CD4-positive, alpha-beta T cell treated with Interleukin-15 for 4 hours (primary cell): ENCODE results near the gene GNRH2.
"Not testable (repeated sequence)": the region's sequence is repeated elsewhere in the genome, so short reads cannot be mapped to it uniquely, and the experiment has no call there.

Experiments
- DNase-seq: peaks from one replicate; pipeline ENCODE4 v3.0.0-alpha.2; 2020; ENCODE audit warnings: low spot score

GNRH2 gene

DNA sequence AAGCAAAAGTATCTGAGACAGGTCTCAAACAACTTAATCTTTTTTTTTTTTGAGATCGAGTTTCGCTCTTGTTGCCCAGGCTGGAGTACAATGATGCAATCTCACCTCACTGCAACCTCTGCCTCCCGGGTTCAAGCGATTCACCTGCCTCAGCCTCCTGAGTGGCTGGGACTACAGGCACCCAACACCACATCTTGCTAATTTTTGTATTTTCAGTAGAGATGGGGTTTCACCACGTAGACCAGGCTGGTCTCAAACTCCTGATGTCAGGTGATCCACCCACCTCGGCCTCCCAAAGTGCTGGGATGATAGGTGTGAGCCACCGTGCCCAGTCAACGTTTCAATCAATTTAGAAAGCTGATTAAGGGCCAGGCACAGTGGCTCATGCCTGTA is 29.8 kb downstream of the GNRH2 start:
- DNase-seq = not testable (repeated sequence)

- no peak for DNase-seq
Measured at GRCh38 chr20:3074812-3075211, 31.4 kb downstream of the GNRH2 start.

GRCh38 chr20:3075315-3075714 is 31.9 kb downstream of the GNRH2 start:
- DNase-seq = not testable (repeated sequence)

DNA sequence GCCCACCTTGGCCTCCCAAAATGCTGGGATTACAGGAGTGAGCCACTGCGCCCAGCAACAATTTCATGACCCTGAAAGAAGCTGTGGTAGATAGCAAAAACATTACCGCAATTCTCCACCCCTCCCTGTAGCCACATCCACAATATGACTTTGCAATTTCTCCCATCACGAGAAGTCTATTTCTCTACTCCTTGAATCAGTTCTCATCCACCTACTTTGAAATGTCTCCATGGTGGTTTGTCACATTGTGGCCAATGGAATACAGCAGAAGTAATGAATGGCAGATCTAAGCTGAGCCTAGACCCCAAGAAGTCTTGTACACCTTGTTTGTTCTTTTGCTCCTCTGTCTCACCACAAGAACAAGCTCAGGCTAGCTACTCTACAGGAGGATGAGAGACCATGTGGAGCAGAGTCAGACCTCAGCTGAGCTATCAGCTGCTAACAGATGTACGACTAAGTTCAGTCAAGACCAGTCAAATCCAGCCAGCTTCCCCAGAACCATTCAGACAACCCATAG is 34.3 kb downstream of the GNRH2 start:
- no peak for DNase-seq

- no peak for DNase-seq
Measured at GRCh38 chr20:3080939-3081388, 37.5 kb downstream of the GNRH2 start.

- DNase-seq = no peak
Measured at GRCh38 chr20:3081641-3082040, 38.2 kb downstream of the GNRH2 start.

- no peak for DNase-seq
Measured at GRCh38 chr20:3082306-3082951, 39.0 kb downstream of the GNRH2 start.

GRCh38 chr20:3082955-3083952 is 39.8 kb downstream of the GNRH2 start:
- DNase-seq = no peak

DNA sequence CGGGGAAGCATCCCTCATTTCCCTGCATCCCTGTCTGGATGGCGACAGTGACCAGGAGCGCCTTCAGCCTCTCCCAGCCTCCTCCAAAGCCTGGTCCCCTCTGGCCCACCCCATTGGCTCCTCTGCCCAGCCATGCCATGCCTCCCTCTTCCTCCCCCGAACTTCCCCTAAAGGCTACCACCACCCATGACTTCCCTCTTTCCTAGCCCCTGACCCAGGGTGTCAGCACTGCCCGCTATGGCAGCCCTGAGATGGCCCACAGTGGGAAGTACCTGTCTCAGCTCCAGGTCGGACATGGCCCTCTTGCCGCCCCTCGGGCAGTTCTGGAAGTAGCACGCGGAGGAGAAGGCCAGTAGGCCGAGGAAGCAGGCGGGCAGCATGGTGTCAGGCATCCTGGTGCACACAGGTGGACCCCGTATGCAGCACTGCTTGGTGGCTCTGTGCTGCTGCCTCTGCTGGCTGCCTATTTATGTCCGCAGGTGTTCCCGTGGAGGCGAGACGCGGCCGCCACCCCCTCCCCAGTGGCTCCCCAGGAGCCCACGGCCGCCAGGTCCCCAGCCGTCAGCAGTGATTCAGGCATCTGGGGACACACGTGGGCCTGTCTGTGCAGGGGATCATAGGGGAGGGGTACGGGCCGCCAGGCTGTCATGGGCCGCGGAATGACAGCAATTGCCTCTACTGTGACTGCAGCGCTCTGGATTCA is 41.0 kb downstream of the GNRH2 start, which contains the start of gene AVP:
Gene AVP (minus strand): TSS at position 442 of the 703 bp plus-strand sequence. CDS start 50 bp downstream, at position 392.
- DNase-seq = no peak

DNA sequence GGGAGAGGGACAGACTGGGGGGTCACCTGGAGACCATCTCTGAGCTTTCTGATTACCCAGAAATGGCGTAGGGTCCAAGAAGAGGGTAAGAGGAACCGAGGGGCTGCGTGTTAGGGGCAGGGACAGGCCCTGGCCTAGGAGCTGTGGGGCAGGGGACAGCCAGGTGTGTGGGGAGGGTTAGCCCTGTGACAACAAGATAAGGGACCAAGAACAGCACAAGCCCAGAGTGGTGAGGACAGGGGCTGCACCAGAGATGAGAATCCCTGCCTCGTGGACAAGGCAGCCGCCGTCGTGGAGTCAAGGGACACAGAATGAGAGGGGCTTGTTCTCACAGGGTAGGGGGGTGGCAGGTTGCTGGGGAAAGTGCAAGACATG is 41.6 kb downstream of the GNRH2 start:
- no peak for DNase-seq

DNA sequence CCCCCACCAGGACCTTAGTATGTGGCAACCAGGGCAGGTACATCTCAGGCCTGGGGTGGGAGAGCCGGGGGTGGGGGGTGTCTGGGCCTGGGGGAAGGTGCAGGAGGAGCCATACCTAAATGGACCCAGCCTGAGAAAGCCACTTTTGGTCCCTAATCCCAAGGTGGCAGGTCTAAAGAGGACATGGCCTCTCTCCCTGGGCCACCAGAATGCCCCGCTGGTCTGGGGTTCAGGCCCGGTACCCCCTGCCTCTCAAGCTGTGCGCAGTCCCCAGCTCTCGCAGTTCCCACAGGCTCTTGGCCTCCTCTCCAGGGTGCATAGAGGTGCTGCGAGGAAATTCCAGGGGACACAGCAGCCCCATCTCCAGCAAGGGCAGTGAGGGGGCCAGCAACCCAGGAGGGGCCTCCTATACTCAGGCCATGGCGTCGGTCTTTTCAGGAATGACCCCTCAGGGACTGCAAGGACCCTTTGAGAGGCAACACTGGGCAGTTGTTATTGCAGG is 42.2 kb downstream of the GNRH2 start:
- DNase-seq = no peak

GRCh38 chr20:3088031-3088430 is 44.6 kb downstream of the GNRH2 start:
- DNase-seq = no peak

GRCh38 chr20:3090565-3090964 is 47.1 kb downstream of the GNRH2 start:
- DNase-seq = no peak

GRCh38 chr20:3092611-3093379 is 49.4 kb downstream of the GNRH2 start:
- no peak for DNase-seq

DNA sequence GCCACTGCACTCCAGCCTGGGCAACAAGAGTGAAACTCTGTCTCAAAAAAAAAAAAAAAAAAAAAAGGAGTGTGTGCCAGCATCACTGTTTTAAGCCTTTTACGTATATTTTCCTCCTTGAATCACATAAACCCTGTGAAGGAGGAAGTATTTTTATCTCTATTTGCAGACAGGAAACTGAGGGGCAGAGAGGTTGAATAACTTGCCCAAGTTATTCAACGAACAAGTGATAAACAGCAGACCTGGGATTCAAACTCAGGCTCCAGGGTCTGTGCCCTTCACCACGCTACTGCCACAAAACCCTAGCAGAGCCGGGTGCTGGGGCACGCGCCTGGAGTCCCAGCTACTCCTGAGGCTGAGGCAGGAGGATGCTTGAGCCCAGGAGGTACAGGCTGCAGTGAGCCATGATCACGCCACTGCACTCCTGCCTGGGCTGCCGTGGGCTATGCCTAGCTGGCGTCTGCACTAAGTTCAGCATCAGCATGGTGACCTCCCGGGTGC is 50.5 kb downstream of the GNRH2 start:
- DNase-seq = no peak

DNA sequence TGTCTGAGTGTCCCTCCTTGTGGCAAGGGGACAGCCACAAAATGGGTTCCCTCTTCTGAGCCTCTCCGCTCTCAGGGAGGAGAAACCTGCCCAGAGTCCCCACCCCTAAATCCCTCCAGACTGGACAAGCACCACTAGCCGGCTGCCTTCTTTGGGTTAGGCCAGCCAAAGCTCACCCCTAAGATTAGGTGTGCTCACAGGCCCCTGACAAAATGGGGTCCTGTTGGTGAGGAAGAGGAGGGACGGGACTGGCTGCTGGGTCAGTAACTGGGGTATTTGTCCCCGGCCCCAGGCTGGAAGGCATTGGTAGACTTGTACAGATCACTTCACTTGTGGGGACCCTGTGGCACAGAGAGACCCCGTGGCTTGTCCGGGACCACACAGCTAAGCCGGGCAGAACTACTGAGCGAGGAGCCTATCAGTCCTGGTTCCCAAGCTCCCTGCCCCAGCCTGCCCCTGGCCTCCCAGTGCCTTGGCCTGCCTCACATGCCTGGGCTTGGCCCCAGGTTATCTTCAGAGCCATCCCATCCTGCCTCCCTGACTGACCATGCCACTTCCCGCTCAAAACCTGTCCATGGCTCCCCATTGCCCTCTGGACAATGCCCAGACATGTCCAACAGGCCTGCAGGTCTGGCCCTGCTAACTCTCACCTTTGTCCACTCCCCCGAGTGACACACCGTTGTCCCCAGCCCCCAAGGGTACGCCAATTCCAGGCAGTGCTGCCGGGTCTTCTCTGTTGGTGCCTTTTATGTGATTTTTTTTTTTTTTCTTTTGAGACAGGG is 51.6 kb downstream of the GNRH2 start:
- no peak for DNase-seq
